MCF 10A (cell line): ENCODE measurements around the gene VASN. TPM values are rescaled to one million over a fixed set of nuclear protein-coding genes. Genes with fewer than 3 reads are reported as not detected.
"Not testable (repeated sequence)": the region's sequence is repeated elsewhere in the genome, so short reads cannot be mapped to it uniquely, and the experiment has no call there.

Experiments used
- BruUV-seq: library from RNA; stranded (reverse); fragments of 400-500 nt; replicated peaks from 2 replicates; lab custom pipeline; 2021; lab: Mats Ljungman, UMichigan
- CTCF ChIA-PET: fragments of 300-600 bp; sonication (Branson Sonifier 250); formaldehyde crosslinking; extraction: SDS; loops from one replicate; lab custom pipeline; 2021; ENCODE audit warnings: antibody characterized with exemption, inconsistent platforms; lab: Yijun Ruan, JAX
- POLR2A ChIA-PET: fragments of 300-600, 350-650 bp; sonication (Branson Sonifier 250); formaldehyde crosslinking; extraction: SDS; loops from one replicate; lab custom pipeline; 2020; ENCODE audit warnings: antibody characterized with exemption, inconsistent platforms; lab: Yijun Ruan, JAX
- DNase-seq: peaks from one replicate; pipeline ENCODE4 v3.0.0-alpha.2; 2018; ENCODE audit not compliant: unreplicated experiment
- H3K27ac Mint-ChIP-seq: one replicate; pipeline ENCODE4 v1.8.0; 2022; ENCODE audit warnings: mild to moderate bottlenecking, low read depth, mixed read lengths; ENCODE audit not compliant: unreplicated experiment
- H3K27me3 Mint-ChIP-seq: one replicate; pipeline ENCODE4 v1.8.0; 2022; ENCODE audit warnings: mixed read lengths; ENCODE audit not compliant: insufficient read depth, unreplicated experiment
- H3K36me3 Mint-ChIP-seq: one replicate; pipeline ENCODE4 v1.8.0; 2022; ENCODE audit warnings: mild to moderate bottlenecking, moderate library complexity, mixed read lengths; ENCODE audit not compliant: insufficient read depth, unreplicated experiment
- H3K4me1 Mint-ChIP-seq: one replicate; pipeline ENCODE4 v1.8.0; 2022; ENCODE audit warnings: mixed read lengths; ENCODE audit not compliant: insufficient read depth, unreplicated experiment
- H3K4me3 Mint-ChIP-seq: one replicate; pipeline ENCODE4 v1.8.0; 2022; ENCODE audit warnings: mild to moderate bottlenecking, moderate library complexity, mixed read lengths; ENCODE audit not compliant: unreplicated experiment
- H3K9me3 Mint-ChIP-seq: one replicate; pipeline ENCODE4 v1.8.0; 2022; ENCODE audit warnings: mixed read lengths; ENCODE audit not compliant: unreplicated experiment
- intact Hi-C: fragments of 100-400 bp; cut with micrococcal nuclease; formaldehyde crosslinking; loops from 2 replicates; pipeline ENCODE4 v1.14.1; 2022
- total RNA-seq: library from RNA; stranded (reverse); gene quantifications from 2 replicates; pipeline ENCODE4 v1.2.3, GENCODE V29; 2022
- TF ChIP-seq, protein P1 (sequence below): fragments of 200-600 bp; IDR thresholded peaks from one replicate; pipeline ENCODE4 v1.8.0; 2022; ENCODE audit warnings: antibody characterized with exemption, mild to moderate bottlenecking; ENCODE audit not compliant: unreplicated experiment

The VASN gene
- total RNA-seq, 1 experiment from 2014 or later = 4.0 TPM

DNA sequence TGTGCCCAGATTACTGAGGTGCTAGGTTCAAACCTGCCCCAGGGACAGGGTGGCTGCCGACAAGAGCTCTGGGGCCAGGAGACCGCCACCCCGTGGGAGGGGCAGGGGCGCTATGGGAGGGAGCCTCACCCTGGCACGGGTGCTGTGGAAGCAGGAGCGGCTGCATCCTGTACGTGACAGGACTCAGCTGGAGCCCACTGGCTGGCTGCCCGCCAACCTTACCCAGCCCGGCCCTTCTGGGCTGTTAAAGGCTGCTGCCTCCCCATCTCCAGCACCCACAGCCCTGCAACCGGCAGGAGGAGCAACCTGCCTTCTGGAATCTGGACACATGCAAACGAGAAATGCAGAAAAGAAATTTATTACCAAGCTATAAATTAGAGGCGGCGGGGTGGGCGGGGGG is 31.7 kb upstream of the VASN start:
- H3K4me1 Mint-ChIP-seq = no peaks in the 10 kb centered on the region
- H3K36me3 Mint-ChIP-seq = peaks cover 50% of the 10 kb centered on the region
- ChIA-PET CTCF (interaction anchor here (0.5 to 2.0 kb wide), 5 partner anchors 10 to 139 kb away, joined by 3 to 5 read pairs (median 3); no protein-coding TSS in a partner anchor), POLR2A (no interaction called here)
- BruUV-seq = no TSS peak
- H3K27me3 Mint-ChIP-seq = no peaks in the 10 kb centered on the region
- no peak overlapping the region for H3K4me3 Mint-ChIP-seq
- H3K27ac Mint-ChIP-seq = no peak overlapping the region
- no peaks in the 10 kb centered on the region for H3K9me3 Mint-ChIP-seq
- TF ChIP-seq, protein P1, sequence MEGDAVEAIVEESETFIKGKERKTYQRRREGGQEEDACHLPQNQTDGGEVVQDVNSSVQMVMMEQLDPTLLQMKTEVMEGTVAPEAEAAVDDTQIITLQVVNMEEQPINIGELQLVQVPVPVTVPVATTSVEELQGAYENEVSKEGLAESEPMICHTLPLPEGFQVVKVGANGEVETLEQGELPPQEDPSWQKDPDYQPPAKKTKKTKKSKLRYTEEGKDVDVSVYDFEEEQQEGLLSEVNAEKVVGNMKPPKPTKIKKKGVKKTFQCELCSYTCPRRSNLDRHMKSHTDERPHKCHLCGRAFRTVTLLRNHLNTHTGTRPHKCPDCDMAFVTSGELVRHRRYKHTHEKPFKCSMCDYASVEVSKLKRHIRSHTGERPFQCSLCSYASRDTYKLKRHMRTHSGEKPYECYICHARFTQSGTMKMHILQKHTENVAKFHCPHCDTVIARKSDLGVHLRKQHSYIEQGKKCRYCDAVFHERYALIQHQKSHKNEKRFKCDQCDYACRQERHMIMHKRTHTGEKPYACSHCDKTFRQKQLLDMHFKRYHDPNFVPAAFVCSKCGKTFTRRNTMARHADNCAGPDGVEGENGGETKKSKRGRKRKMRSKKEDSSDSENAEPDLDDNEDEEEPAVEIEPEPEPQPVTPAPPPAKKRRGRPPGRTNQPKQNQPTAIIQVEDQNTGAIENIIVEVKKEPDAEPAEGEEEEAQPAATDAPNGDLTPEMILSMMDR = no peak
- intact Hi-C loops = no loop called here
- DNase-seq = no peak

- Mint-ChIP-seq H3K27me3 (no peaks in the 10 kb centered on the region), H3K4me1 (no peaks in the 10 kb centered on the region), H3K36me3 (peaks cover 46% of the 10 kb centered on the region), H3K9me3 (no peaks in the 10 kb centered on the region), H3K4me3 (no peak overlapping the region), H3K27ac (no peak overlapping the region)
- intact Hi-C loops = no loop called here
- no TSS peak for BruUV-seq
- DNase-seq = no peak
- TF ChIP-seq, protein P1 = no peak
- ChIA-PET POLR2A (no interaction called here), CTCF (interaction anchor here (1.3 to 3.5 kb wide), 5 partner anchors 9 to 60 kb away, joined by 3 to 20 read pairs (median 5); no protein-coding TSS in a partner anchor)
Observed at GRCh38 chr16:4340443-4340842, 31.2 kb upstream of the VASN start.

GRCh38 chr16:4341250-4341649 is 30.4 kb upstream of the VASN start:
- no peak overlapping the region for H3K4me3 Mint-ChIP-seq
- TF ChIP-seq, protein P1 = no peak
- no peaks in the 10 kb centered on the region for H3K9me3 Mint-ChIP-seq
- no peak for DNase-seq
- no TSS peak for BruUV-seq
- intact Hi-C loops = no loop called here
- no peaks in the 10 kb centered on the region for H3K27me3 Mint-ChIP-seq
- H3K36me3 Mint-ChIP-seq = peaks cover 42% of the 10 kb centered on the region
- ChIA-PET CTCF (interaction anchor here (0.6 to 3.5 kb wide), 7 partner anchors 9 to 62 kb away, joined by 3 to 20 read pairs (median 4); no protein-coding TSS in a partner anchor), POLR2A (no interaction called here)
- H3K27ac Mint-ChIP-seq = no peak overlapping the region
- no peaks in the 10 kb centered on the region for H3K4me1 Mint-ChIP-seq

DNA sequence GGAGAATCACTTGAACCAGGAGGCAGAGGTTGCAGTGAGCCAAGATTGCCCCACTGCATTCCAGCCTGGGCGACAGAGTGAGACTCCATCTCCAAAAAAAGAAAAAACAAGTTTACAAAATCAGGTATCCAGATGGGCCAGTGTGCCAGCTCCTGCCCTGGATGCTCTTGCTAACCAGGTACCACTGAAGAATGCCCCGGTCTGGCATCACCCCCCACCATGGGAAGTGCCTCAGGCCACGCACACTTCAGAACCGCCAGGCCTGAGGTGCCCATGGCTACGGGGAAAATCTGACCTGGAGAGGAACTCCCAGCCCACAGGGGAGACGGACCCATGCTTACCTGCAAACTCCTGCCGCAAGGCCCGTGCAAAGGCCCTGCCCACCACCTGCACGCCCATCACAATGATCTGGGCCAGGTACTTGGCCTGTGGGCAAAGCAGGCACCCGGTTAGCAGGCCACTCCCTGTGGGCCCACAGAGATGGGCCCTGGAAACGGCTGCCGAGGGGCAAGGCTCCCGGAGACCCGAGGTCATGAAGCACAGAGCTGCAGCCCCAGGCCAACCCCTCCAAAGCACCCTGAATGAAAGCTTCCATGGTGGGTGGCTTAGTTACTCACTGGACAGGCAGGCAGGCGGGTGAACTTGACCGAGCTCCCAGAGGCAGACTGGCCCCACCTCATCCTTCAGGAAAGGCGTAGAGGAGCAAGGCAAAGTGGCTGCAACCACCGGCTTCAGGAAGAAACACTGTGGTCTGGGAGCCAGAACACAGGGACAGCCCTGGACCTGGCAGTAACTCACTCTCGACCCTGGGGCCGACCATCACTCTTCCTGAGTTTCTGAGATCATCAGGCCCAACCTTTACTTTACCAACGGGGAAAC is 28.5 kb upstream of the VASN start:
- H3K36me3 Mint-ChIP-seq = peaks cover 30% of the 10 kb centered on the region
- no peaks in the 10 kb centered on the region for H3K9me3 Mint-ChIP-seq
- no TSS peak for BruUV-seq
- CTCF ChIA-PET = interaction anchor here (0.6 to 3.5 kb wide), 5 partner anchors 12 to 60 kb away, joined by 3 to 20 read pairs (median 4); no protein-coding TSS in a partner anchor
- H3K4me1 Mint-ChIP-seq = peaks cover 2% of the 10 kb centered on the region
- TF ChIP-seq, protein P1 = no peak
- peak overlapping the region; percentile 66 for H3K27ac Mint-ChIP-seq
- no peaks in the 10 kb centered on the region for H3K27me3 Mint-ChIP-seq
- POLR2A ChIA-PET = interaction anchor here (0.6 kb wide), 1 partner anchor 303 kb away, joined by 3 read pairs; no protein-coding TSS in a partner anchor
- DNase-seq = no peak
- intact Hi-C loops = no loop called here
- H3K4me3 Mint-ChIP-seq = no peak overlapping the region

GRCh38 chr16:4344300-4344982 is 27.2 kb upstream of the VASN start:
- Mint-ChIP-seq H3K27ac (peak overlapping the region; percentile 66), H3K36me3 (peaks cover 18% of the 10 kb centered on the region)
- H3K4me1 Mint-ChIP-seq, BruUV-seq, DNase-seq, POLR2A ChIA-PET, H3K27me3 Mint-ChIP-seq, H3K4me3 Mint-ChIP-seq, intact Hi-C loops, H3K9me3 Mint-ChIP-seq: not testable (repeated sequence)
- CTCF ChIA-PET = interaction anchor here (3.4 kb wide), 1 partner anchor 56 kb away, joined by 11 read pairs; no protein-coding TSS in a partner anchor
